HepG2 (cell line): ENCODE data around the gene MBLAC1. TPM values are rescaled to one million over a fixed set of nuclear protein-coding genes. Genes with fewer than 3 reads are reported as not detected.

Source experiments
- ARID5B ChIP-seq: IDR thresholded peaks from 2 replicates; pipeline ENCODE4 v1.4.0; 2020; ENCODE audit warnings: mild to moderate bottlenecking, missing genetic modification reagents
- ERF ChIP-seq: IDR thresholded peaks from 2 replicates; pipeline ENCODE4 v1.6.1; 2018; ENCODE audit warnings: missing biosample characterization, missing genetic modification reagents
- HDAC2 ChIP-seq: sonication (generic); formaldehyde crosslinking; IDR thresholded peaks from 2 replicates; pipeline ENCODE4 v1.4.0; 2020; ENCODE audit warnings: missing genetic modification reagents
- HNRNPK ChIP-seq: fragments of 200-400 bp; formaldehyde crosslinking; IDR thresholded peaks from 2 replicates; pipeline ENCODE4 v1.6.1; 2018; ENCODE audit warnings: low read length, low read depth, moderate library complexity, mild to moderate bottlenecking; ENCODE audit not compliant: poor library complexity, severe bottlenecking
- HNRNPLL ChIP-seq: fragments of 200-400 bp; formaldehyde crosslinking; IDR thresholded peaks from 2 replicates; pipeline ENCODE4 v1.6.1; 2017; ENCODE audit warnings: mild to moderate bottlenecking, low read depth, low read length; ENCODE audit not compliant: poor library complexity, severe bottlenecking
- HOXA3 ChIP-seq: sonication (generic); formaldehyde crosslinking; IDR thresholded peaks from 2 replicates; pipeline ENCODE4 v1.5.0; 2020; ENCODE audit warnings: missing genetic modification reagents
- KMT2A ChIP-seq: sonication (generic); formaldehyde crosslinking; IDR thresholded peaks from 2 replicates; pipeline ENCODE4 v1.4.0; 2020; ENCODE audit warnings: missing genetic modification reagents
- NFE2 ChIP-seq: sonication (generic); formaldehyde crosslinking; IDR thresholded peaks from 2 replicates; pipeline ENCODE4 v1.4.0; 2020; ENCODE audit warnings: missing genetic modification reagents
- RFX5 ChIP-seq: IDR thresholded peaks from 2 replicates; pipeline ENCODE4 v1.6.1; 2011; ENCODE audit warnings: low read depth, low read length, improper control_type of control experiment
- TBX2 ChIP-seq: sonication (generic); formaldehyde crosslinking; IDR thresholded peaks from 2 replicates; pipeline ENCODE4 v1.5.0; 2020; ENCODE audit warnings: missing genetic modification reagents, mild to moderate bottlenecking, borderline replicate concordance
- ZNF138 ChIP-seq: sonication (generic); formaldehyde crosslinking; IDR thresholded peaks from 2 replicates; pipeline ENCODE4 v1.5.0; 2020; ENCODE audit warnings: mild to moderate bottlenecking, low read depth, missing genetic modification reagents
- ZNF430 ChIP-seq: sonication (generic); formaldehyde crosslinking; IDR thresholded peaks from 2 replicates; pipeline ENCODE4 v1.9.0; 2021; ENCODE audit warnings: mild to moderate bottlenecking, missing genetic modification reagents
- ZNF761 ChIP-seq: sonication (generic); formaldehyde crosslinking; conservative IDR thresholded peaks from 2 replicates; pipeline ENCODE4 v1.4.0; 2020; ENCODE audit warnings: mild to moderate bottlenecking, missing genetic modification reagents
- ZNF768 ChIP-seq: sonication (generic); formaldehyde crosslinking; IDR thresholded peaks from 2 replicates; pipeline ENCODE4 v1.4.0; 2020; ENCODE audit warnings: missing genetic modification reagents
- polyA plus RNA-seq, 8 experiments: library from polyadenylated mRNA; depleted of rRNA in 3 of 8; stranded (reverse) in 7 of 8; unstranded in 1 of 8; fragments of >200 nt; fragmentation: Illumina TruSeq in 4 of 8; extraction: Trizol in 4 of 8; gene quantifications; 2 replicates each; pipeline versions ENCODE4 v1.2.1 to v1.2.3, GENCODE V29; 2011 to 2016; ENCODE audit warnings: low read depth in 4 of 8, missing spikeins in 1 of 8, mixed read lengths in 1 of 8; ENCODE audit not compliant: insufficient read depth in 1 of 8
- total RNA-seq, 5 experiments: library from RNA; depleted of rRNA; stranded (reverse); fragments of >200 nt; fragmentation: Illumina TruSeq; extraction: Trizol; gene quantifications; 2 replicates each; pipeline ENCODE4 v1.2.3, GENCODE V29; 2016; ENCODE audit warnings: low read depth in 1 of 5
- TF ChIP-seq, protein P1 (sequence below): sonication (generic); formaldehyde crosslinking; IDR thresholded peaks from 2 replicates; pipeline ENCODE4 v1.5.0; 2020; ENCODE audit warnings: mild to moderate bottlenecking, missing genetic modification reagents
- TF ChIP-seq, protein P2 (sequence below): sonication (generic); formaldehyde crosslinking; IDR thresholded peaks from 2 replicates; pipeline ENCODE4 v1.5.1; 2020; ENCODE audit warnings: mild to moderate bottlenecking, missing genetic modification reagents, moderate library complexity

MBLAC1 gene
- total and polyA plus RNA-seq, 2 of the 13 experiments (the other 11 are each of a cell fraction or from before 2014, with no cell fraction given): 0.79 to 2.1 TPM

DNA sequence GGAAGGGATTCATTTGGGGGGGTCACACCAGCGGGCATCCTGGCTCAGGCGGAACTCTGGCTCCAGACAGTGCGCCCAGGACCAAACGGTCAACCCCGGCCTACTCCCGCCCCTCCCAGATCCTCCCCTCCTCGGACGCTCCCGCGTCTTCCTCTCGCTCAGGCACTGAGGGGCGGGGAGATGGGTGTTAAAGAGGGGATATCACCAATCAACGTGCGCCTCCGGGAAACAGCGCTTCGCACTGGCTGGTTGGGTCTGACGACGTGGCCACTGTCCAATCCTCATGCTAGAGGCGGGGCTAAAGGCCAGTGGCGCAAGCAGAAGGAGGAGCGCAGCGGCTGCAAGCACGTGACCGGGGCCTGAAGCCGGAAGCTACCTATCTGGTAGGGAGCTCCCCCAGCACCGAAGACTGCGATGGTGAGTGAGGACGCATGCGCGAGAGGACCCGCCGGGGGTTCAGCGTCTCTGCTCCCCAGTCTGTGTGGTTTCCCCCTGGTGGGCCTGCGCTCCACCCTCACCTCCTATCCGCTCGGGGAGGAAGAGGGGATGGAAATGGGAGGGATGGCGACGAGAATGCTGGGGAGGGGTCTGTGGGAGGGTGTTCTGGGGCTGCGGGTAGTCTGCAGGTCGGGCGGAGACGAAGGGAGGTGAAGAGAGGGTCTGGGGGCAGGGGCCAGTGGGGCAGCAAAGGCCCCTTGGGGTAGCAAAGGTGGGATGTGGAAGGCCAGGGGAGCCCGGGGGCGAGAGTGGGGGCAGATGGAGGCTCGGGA, 22.0 kb downstream of the MBLAC1 start, which contains the start of gene LAMTOR4 (continued):
- TF ChIP-seq NFE2 (CRISPR knock-in tag): no peak
- peak; percentile 53; the same call in 1 of the 2 replicates for TF ChIP-seq RFX5
- TF ChIP-seq ZNF761 (CRISPR knock-in tag): no peak
- TF ChIP-seq KMT2A (CRISPR knock-in tag): peak; percentile 34; the same call in 1 of the 2 replicates
- peak; percentile 93 for TF ChIP-seq ERF
- TF ChIP-seq, protein P1, sequence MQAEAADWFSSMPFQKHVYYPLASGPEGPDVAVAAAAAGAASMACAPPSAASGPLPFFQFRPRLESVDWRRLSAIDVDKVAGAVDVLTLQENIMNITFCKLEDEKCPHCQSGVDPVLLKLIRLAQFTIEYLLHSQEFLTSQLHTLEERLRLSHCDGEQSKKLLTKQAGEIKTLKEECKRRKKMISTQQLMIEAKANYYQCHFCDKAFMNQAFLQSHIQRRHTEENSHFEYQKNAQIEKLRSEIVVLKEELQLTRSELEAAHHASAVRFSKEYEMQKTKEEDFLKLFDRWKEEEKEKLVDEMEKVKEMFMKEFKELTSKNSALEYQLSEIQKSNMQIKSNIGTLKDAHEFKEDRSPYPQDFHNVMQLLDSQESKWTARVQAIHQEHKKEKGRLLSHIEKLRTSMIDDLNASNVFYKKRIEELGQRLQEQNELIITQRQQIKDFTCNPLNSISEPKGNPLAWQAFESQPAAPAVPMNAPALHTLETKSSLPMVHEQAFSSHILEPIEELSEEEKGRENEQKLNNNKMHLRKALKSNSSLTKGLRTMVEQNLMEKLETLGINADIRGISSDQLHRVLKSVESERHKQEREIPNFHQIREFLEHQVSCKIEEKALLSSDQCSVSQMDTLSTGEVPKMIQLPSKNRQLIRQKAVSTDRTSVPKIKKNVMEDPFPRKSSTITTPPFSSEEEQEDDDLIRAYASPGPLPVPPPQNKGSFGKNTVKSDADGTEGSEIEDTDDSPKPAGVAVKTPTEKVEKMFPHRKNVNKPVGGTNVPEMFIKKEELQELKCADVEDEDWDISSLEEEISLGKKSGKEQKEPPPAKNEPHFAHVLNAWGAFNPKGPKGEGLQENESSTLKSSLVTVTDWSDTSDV (CRISPR knock-in tag): no peak
- peak; percentile 76 for TF ChIP-seq HNRNPLL
- no peak for TF ChIP-seq ARID5B (CRISPR knock-in tag)
- TF ChIP-seq HNRNPK: peak; percentile 11
- TF ChIP-seq TBX2 (CRISPR knock-in tag): peak; percentile 50; the same call in 1 of the 2 replicates
- peak; percentile 74; the same call in 1 of the 2 replicates for TF ChIP-seq ZNF430 (CRISPR knock-in tag)
- TF ChIP-seq, protein P2, sequence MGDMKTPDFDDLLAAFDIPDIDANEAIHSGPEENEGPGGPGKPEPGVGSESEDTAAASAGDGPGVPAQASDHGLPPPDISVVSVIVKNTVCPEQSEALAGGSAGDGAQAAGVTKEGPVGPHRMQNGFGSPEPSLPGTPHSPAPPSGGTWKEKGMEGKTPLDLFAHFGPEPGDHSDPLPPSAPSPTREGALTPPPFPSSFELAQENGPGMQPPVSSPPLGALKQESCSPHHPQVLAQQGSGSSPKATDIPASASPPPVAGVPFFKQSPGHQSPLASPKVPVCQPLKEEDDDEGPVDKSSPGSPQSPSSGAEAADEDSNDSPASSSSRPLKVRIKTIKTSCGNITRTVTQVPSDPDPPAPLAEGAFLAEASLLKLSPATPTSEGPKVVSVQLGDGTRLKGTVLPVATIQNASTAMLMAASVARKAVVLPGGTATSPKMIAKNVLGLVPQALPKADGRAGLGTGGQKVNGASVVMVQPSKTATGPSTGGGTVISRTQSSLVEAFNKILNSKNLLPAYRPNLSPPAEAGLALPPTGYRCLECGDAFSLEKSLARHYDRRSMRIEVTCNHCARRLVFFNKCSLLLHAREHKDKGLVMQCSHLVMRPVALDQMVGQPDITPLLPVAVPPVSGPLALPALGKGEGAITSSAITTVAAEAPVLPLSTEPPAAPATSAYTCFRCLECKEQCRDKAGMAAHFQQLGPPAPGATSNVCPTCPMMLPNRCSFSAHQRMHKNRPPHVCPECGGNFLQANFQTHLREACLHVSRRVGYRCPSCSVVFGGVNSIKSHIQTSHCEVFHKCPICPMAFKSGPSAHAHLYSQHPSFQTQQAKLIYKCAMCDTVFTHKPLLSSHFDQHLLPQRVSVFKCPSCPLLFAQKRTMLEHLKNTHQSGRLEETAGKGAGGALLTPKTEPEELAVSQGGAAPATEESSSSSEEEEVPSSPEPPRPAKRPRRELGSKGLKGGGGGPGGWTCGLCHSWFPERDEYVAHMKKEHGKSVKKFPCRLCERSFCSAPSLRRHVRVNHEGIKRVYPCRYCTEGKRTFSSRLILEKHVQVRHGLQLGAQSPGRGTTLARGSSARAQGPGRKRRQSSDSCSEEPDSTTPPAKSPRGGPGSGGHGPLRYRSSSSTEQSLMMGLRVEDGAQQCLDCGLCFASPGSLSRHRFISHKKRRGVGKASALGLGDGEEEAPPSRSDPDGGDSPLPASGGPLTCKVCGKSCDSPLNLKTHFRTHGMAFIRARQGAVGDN: peak; percentile 87
- TF ChIP-seq HDAC2 (CRISPR knock-in tag): peak; percentile 56; the same call in 1 of the 2 replicates
- peak; percentile 58; the same call in 1 of the 2 replicates for TF ChIP-seq HOXA3 (CRISPR knock-in tag)
- no peak for TF ChIP-seq ZNF768 (CRISPR knock-in tag)
- TF ChIP-seq ZNF138: 0 out of 2 replicates have a peak, but pooled peaks have one; percentile 21
